DND-41 (cell line): ENCODE measurements around the gene JAM2.

ENCODE experiments used
- ATAC-seq: fragments of 200-7000 bp; cut with Tn5 transposase; 3 replicates; pipeline ENCODE4 v1.9.1; 2021; ENCODE audit warnings: low read depth; ENCODE audit not compliant: insufficient read depth
- DNase-seq: peaks from one replicate; pipeline ENCODE4 v3.0.0-alpha.2; 2020
- H2AFZ ChIP-seq: 2 replicates; pipeline ENCODE4 v1.6.0; 2012; ENCODE audit warnings: low read depth, low read length
- H3K27ac ChIP-seq: 2 replicates; pipeline ENCODE4 v1.5.1; 2012; ENCODE audit warnings: low read length, inconsistent platforms
- H3K27me3 ChIP-seq: fragments of 200-600 bp; sonication (generic); 2 replicates; pipeline ENCODE4 v1.6.0; 2012; ENCODE audit warnings: low read length, mild to moderate bottlenecking, inconsistent platforms; ENCODE audit not compliant: insufficient read depth, poor library complexity
- H3K36me3 ChIP-seq: 2 replicates; pipeline ENCODE4 v1.5.1; 2012; ENCODE audit warnings: low read length, inconsistent platforms; ENCODE audit not compliant: insufficient read depth
- H3K4me1 ChIP-seq: 2 replicates; pipeline ENCODE4 v1.5.1; 2012; ENCODE audit warnings: mild to moderate bottlenecking, low read length; ENCODE audit not compliant: insufficient read depth
- H3K4me2 ChIP-seq: 2 replicates; pipeline ENCODE4 v1.6.0; 2012; ENCODE audit warnings: mild to moderate bottlenecking, moderate library complexity, low read length, inconsistent platforms; ENCODE audit not compliant: insufficient read depth
- H3K4me3 ChIP-seq, 2 experiments: fragments of 200-600 bp in 1 of 2; shearing (Covaris generic) in 1 of 2; 2 replicates each; pipeline ENCODE4 v1.5.1; 2012 to 2016; ENCODE audit warnings: inconsistent platforms in 2 of 2, low read length in 2 of 2, mild to moderate bottlenecking in 2 of 2, low read depth in 1 of 2, moderate library complexity in 1 of 2
- H3K79me2 ChIP-seq: 2 replicates; pipeline ENCODE4 v1.6.0; 2012; ENCODE audit warnings: low read length, inconsistent platforms; ENCODE audit not compliant: insufficient read depth
- H3K9ac ChIP-seq: 2 replicates; pipeline ENCODE4 v1.6.0; 2012; ENCODE audit warnings: low read depth, mild to moderate bottlenecking, inconsistent platforms, low read length, moderate library complexity
- H3K9me3 ChIP-seq: 2 replicates; pipeline ENCODE4 v1.5.1; 2012; ENCODE audit warnings: low read length, moderate library complexity, mild to moderate bottlenecking, inconsistent platforms; ENCODE audit not compliant: insufficient read depth, severe bottlenecking
- H4K20me1 ChIP-seq: 2 replicates; pipeline ENCODE4 v1.6.0; 2012; ENCODE audit warnings: low read length; ENCODE audit not compliant: insufficient read depth
- EZH2 ChIP-seq: IDR thresholded peaks from 3 replicates; pipeline ENCODE4 v1.6.1; 2012; ENCODE audit warnings: borderline replicate concordance, low read depth, mild to moderate bottlenecking, moderate library complexity, low read length, inconsistent platforms; ENCODE audit not compliant: severe bottlenecking
- TF ChIP-seq, protein P1 (sequence below): IDR thresholded peaks from 2 replicates; pipeline ENCODE4 v1.5.1; 2012; ENCODE audit warnings: borderline replicate concordance, low read length, moderate library complexity, mild to moderate bottlenecking; ENCODE audit not compliant: poor library complexity, severe bottlenecking; ENCODE audit errors: extremely low read depth

JAM2 gene

DNA sequence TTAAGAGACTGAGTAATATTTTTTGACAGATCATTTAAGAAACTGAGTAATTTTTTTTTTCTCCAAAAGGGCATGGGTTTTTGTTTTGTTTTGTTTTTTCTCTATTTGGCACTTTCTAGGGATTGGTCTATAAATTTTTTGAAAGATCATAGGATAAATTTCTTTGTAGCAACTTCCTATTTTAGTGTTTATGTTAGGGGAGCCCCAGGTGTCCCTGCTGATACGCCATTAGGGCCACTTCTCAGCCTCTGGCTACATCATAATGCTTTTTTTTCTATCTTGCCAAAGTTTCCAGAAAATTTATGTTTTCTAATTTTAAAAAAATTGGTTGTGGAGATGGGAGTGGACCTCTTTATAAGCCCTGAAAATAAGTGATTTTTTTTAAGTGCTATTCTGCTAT is 98.4 kb downstream of the JAM2 start:
- no peak overlapping the region; the same call in 1 of the 2 replicates for H3K27ac ChIP-seq
- TF ChIP-seq, protein P1, sequence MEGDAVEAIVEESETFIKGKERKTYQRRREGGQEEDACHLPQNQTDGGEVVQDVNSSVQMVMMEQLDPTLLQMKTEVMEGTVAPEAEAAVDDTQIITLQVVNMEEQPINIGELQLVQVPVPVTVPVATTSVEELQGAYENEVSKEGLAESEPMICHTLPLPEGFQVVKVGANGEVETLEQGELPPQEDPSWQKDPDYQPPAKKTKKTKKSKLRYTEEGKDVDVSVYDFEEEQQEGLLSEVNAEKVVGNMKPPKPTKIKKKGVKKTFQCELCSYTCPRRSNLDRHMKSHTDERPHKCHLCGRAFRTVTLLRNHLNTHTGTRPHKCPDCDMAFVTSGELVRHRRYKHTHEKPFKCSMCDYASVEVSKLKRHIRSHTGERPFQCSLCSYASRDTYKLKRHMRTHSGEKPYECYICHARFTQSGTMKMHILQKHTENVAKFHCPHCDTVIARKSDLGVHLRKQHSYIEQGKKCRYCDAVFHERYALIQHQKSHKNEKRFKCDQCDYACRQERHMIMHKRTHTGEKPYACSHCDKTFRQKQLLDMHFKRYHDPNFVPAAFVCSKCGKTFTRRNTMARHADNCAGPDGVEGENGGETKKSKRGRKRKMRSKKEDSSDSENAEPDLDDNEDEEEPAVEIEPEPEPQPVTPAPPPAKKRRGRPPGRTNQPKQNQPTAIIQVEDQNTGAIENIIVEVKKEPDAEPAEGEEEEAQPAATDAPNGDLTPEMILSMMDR = no peak
- TF ChIP-seq EZH2 = no peak
- H3K4me1 ChIP-seq = peaks cover 40% of the 10 kb centered on the region
- ATAC-seq (no peak), DNase-seq (no peak)
- H3K27me3 ChIP-seq = no peaks in the 10 kb centered on the region
- H3K79me2 ChIP-seq = peaks cover 93% of the 10 kb centered on the region
- peak overlapping the region; percentile 96; the same call in 1 of the 2 replicates for H3K9ac ChIP-seq
- H3K9me3 ChIP-seq = no peaks in the 10 kb centered on the region
- H2AFZ ChIP-seq = no peak overlapping the region
- H4K20me1 ChIP-seq = 0 out of 2 replicates have a peak, but pooled peaks cover 1% of the 10 kb centered on the region
- H3K4me3 ChIP-seq = no peak overlapping the region
- H3K4me2 ChIP-seq = peak overlapping the region; percentile 77
- peaks cover 5% of the 10 kb centered on the region; the same call in 1 of the 2 replicates for H3K36me3 ChIP-seq

DNA sequence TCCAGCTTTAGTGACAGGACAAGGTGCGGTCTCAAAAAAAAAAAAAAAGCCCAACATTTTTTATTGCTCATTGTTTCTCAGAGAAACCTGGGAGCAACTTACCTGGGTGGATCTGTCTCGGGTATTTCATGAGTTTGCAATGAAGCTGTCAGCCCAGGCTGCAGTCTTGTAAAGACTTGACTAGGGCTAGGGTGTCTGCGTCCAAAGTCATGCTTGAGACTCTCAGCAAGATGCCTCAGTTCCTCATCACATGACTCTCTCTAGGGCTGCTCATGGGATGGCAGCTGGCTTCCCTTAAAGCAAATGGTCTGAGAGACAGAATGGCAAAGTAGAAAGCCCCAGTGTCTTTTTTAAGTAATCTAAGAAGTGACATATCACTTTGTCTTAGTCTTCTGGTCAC is 103.8 kb downstream of the JAM2 start:
- H3K27me3 ChIP-seq = no peaks in the 10 kb centered on the region
- no peak overlapping the region for H3K9ac ChIP-seq
- DNase-seq (no peak), ATAC-seq (no peak)
- peaks cover 48% of the 10 kb centered on the region for H3K79me2 ChIP-seq
- peaks cover 38% of the 10 kb centered on the region for H3K36me3 ChIP-seq
- H3K4me3 ChIP-seq = no peak overlapping the region
- H4K20me1 ChIP-seq = no peaks in the 10 kb centered on the region
- no peaks in the 10 kb centered on the region for H3K9me3 ChIP-seq
- peaks cover 3% of the 10 kb centered on the region; the same call in 1 of the 2 replicates for H3K4me1 ChIP-seq
- TF ChIP-seq, protein P1 = no peak
- TF ChIP-seq EZH2 = no peak
- H2AFZ ChIP-seq = no peak overlapping the region
- H3K27ac ChIP-seq = no peak overlapping the region
- no peak overlapping the region for H3K4me2 ChIP-seq

DNA sequence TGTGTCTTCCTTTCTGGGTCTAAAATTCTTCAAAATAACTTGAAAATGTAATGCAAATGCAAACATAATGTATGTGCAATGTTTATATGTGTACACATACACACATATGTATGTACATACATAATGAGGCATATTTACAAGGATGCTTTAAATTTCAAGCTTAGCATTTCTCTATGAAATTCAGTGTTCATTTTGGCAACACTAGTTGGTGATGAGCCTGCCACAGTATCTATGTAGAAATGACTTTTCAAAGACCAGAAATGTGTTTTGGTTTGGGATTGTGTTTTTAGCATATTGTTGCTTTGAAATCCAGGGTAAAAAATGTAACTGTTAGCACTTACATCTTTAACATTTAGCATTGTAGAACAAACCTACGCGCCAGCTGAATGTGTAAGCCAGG is 105.8 kb downstream of the JAM2 start:
- Histone ChIP-seq H3K27ac (no peak overlapping the region), H2AFZ (no peak overlapping the region), H3K9ac (no peak overlapping the region), H3K4me1 (no peaks in the 10 kb centered on the region), H3K27me3 (no peaks in the 10 kb centered on the region), H3K9me3 (no peaks in the 10 kb centered on the region), H3K4me2 (no peak overlapping the region), H3K36me3 (peaks cover 58% of the 10 kb centered on the region), H3K4me3 (no peak overlapping the region), H4K20me1 (no peaks in the 10 kb centered on the region), H3K79me2 (peaks cover 29% of the 10 kb centered on the region)
- ATAC-seq (no peak), DNase-seq (no peak)
- TF ChIP-seq, protein P1 = no peak
- no peak for TF ChIP-seq EZH2

DNA sequence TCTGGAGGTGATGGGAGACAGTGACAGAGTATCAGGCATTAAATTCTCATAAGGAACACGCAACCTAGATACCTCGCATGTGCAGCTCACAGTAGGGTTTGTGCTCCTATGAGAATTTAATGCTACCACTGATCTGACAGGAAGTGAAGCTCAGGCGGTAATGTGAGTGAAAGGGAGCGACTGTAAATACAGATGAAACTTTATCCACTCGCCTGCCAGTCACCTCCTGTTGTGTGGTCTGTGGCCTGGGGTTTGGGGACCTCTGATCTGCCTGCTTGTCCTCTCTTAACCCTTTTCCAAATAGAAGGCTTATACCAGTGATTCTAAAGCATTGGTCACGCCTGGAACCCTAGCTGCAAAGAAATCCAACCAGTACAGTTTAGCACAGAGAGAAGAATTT is 111.0 kb downstream of the JAM2 start:
- H3K27ac ChIP-seq = no peak overlapping the region
- TF ChIP-seq EZH2 = no peak
- TF ChIP-seq, protein P1 = no peak
- no peak overlapping the region for H3K4me2 ChIP-seq
- DNase-seq (peak; percentile 21), ATAC-seq (peak; percentile 73)
- no peak overlapping the region for H3K4me3 ChIP-seq
- H2AFZ ChIP-seq = no peak overlapping the region
- no peak overlapping the region for H3K9ac ChIP-seq
- H3K9me3 ChIP-seq = no peaks in the 10 kb centered on the region
- H3K79me2 ChIP-seq = no peaks in the 10 kb centered on the region
- H3K27me3 ChIP-seq = no peaks in the 10 kb centered on the region
- H4K20me1 ChIP-seq = no peaks in the 10 kb centered on the region
- peaks cover 73% of the 10 kb centered on the region for H3K36me3 ChIP-seq
- H3K4me1 ChIP-seq = no peaks in the 10 kb centered on the region
